Suprapubic skin (tissue), 4 donors: Measurements from ENCODE around the gene TBL1X. TPM values are rescaled to one million over a fixed set of nuclear protein-coding genes. Genes with fewer than 3 reads are reported as not detected.

Experiments used
- DNase-seq, 2 donors: peaks; one replicate each; pipeline ENCODE4 v3.0.0-alpha.2; 2019; ENCODE audit warnings: low spot score in 2 of 2
- H3K27ac ChIP-seq: fragments of 200-600 bp; sonication (generic); one replicate; pipeline ENCODE4 v1.5.1; 2019
- H3K27me3 ChIP-seq: fragments of 200-600 bp; sonication (generic); one replicate; pipeline ENCODE4 v1.5.1; 2019
- H3K36me3 ChIP-seq: fragments of 200-600 bp; sonication (generic); one replicate; pipeline ENCODE4 v1.5.1; 2019
- H3K4me1 ChIP-seq: fragments of 200-600 bp; sonication (generic); one replicate; pipeline ENCODE4 v1.5.1; 2019
- H3K4me3 ChIP-seq: fragments of 200-600 bp; sonication (generic); one replicate; pipeline ENCODE4 v1.5.1; 2019; ENCODE audit warnings: mild to moderate bottlenecking
- H3K9me3 ChIP-seq: fragments of 200-600 bp; sonication (generic); one replicate; pipeline ENCODE4 v1.5.1; 2019
- EP300 ChIP-seq: sonication (generic); formaldehyde crosslinking; IDR thresholded peaks from one replicate; pipeline ENCODE4 v1.6.1; 2017; ENCODE audit warnings: antibody characterized with exemption
- POLR2A ChIP-seq, 2 donors: fragments of 450-650 bp; IDR thresholded peaks; one replicate each; pipeline ENCODE4 v1.6.1; 2017; ENCODE audit warnings: antibody characterized with exemption in 2 of 2, mild to moderate bottlenecking in 2 of 2, moderate library complexity in 2 of 2
- POLR2AphosphoS5 ChIP-seq, 3 donors: sonication (generic); formaldehyde crosslinking; IDR thresholded peaks; one replicate each; pipeline ENCODE4 v1.6.1; 2017; ENCODE audit warnings: antibody characterized with exemption in 3 of 3
- WGBS: methylation state at CpG from one replicate; pipeline ENCODE4 v1.1.5; 2018; 5-methylcytosine and 5-hydroxymethylcytosine counted together
- total RNA-seq, 4 donors: library from RNA; depleted of rRNA; stranded (reverse); fragments of >200 nt; gene quantifications; one replicate each; pipeline ENCODE4 v1.1.0, GENCODE V29; 2016
- TF ChIP-seq, protein P1 (sequence below), 2 donors: fragments of 200-600 bp in 1 of 2; fragments of 450-650 bp in 1 of 2; sonication (generic) in 1 of 2; IDR thresholded peaks; one replicate each; pipeline ENCODE4 v1.5.1; 2016 to 2019; ENCODE audit warnings: antibody characterized with exemption in 2 of 2, mild to moderate bottlenecking in 1 of 2, moderate library complexity in 1 of 2

Gene TBL1X
- total RNA-seq, 4 donors from 2014 or later: 13.2 to 31.0 (median 17.1) TPM

DNA sequence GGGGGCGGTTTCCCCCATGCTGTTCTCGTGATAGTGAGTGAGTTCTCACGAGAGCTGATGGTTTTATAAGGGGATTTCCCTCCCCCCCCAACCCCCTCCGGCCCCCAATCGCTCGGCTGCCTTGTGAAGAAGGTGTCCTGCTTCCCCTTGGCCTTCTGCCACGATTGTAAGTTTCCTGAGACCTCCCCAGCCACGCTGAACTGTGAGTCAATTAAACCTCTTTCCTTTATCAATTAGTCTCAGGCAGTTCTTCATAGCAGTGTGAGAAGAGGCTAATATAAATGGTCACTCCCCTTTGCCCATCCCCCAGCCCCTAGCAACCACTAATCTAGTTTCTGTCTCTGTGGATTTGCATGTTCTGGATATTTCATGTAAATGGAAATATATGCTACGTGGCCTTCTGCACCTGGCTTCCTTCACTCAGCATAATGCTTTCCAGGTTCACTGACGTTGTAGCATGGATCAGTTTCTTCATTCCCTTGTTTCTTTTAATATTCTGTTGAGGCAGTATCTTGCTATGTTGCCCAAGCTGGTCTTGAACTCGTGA lies 284.4 kb downstream of the TBL1X start:
- Histone ChIP-seq H3K27me3 (no peaks in the 10 kb centered on the region), H3K9me3 (no peaks in the 10 kb centered on the region), H3K4me3 (no peak overlapping the region), H3K4me1 (no peaks in the 10 kb centered on the region), H3K27ac (no peak overlapping the region), H3K36me3 (no peaks in the 10 kb centered on the region)
- 65% methylated on average over 11 of the region's 11 CpGs for WGBS
- TF ChIP-seq EP300: no peak
- no peak for TF ChIP-seq POLR2A (IDR thresholded peaks at IDR 0.05)
- no peak for TF ChIP-seq POLR2AphosphoS5 (IDR thresholded peaks at IDR 0.05)
- TF ChIP-seq, protein P1, sequence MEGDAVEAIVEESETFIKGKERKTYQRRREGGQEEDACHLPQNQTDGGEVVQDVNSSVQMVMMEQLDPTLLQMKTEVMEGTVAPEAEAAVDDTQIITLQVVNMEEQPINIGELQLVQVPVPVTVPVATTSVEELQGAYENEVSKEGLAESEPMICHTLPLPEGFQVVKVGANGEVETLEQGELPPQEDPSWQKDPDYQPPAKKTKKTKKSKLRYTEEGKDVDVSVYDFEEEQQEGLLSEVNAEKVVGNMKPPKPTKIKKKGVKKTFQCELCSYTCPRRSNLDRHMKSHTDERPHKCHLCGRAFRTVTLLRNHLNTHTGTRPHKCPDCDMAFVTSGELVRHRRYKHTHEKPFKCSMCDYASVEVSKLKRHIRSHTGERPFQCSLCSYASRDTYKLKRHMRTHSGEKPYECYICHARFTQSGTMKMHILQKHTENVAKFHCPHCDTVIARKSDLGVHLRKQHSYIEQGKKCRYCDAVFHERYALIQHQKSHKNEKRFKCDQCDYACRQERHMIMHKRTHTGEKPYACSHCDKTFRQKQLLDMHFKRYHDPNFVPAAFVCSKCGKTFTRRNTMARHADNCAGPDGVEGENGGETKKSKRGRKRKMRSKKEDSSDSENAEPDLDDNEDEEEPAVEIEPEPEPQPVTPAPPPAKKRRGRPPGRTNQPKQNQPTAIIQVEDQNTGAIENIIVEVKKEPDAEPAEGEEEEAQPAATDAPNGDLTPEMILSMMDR (IDR thresholded peaks at IDR 0.05): no peak
- DNase-seq: no peak

DNA sequence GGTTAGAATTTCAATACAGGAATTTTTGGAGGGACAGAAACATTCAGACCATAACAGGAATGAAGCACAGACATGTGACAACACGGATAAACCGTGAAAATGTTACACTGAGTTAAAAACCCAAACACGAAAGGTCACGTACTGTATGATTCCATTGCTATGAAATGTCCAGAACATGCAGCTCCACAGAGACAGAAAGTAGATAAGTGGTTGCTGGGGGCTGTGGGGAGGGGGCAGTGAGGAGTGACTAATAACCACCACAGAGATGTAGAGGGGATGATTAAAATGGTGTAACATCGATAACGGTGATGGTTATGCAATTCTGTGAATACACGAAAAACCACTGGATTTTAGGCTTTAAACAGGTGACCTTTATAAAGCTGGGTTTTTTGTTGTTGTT lies 292.5 kb downstream of the TBL1X start:
- no peak overlapping the region for H3K27ac ChIP-seq
- 94% methylated on average over 7 of the region's 7 CpGs for WGBS
- H3K36me3 ChIP-seq: no peaks in the 10 kb centered on the region
- H3K4me3 ChIP-seq: no peak overlapping the region
- no peaks in the 10 kb centered on the region for H3K27me3 ChIP-seq
- TF ChIP-seq EP300: no peak
- no peak for TF ChIP-seq POLR2A (IDR thresholded peaks at IDR 0.05)
- TF ChIP-seq, protein P1 (IDR thresholded peaks at IDR 0.05): no peak
- TF ChIP-seq POLR2AphosphoS5 (IDR thresholded peaks at IDR 0.05): no peak
- DNase-seq: no peak
- no peaks in the 10 kb centered on the region for H3K9me3 ChIP-seq
- no peaks in the 10 kb centered on the region for H3K4me1 ChIP-seq

DNA sequence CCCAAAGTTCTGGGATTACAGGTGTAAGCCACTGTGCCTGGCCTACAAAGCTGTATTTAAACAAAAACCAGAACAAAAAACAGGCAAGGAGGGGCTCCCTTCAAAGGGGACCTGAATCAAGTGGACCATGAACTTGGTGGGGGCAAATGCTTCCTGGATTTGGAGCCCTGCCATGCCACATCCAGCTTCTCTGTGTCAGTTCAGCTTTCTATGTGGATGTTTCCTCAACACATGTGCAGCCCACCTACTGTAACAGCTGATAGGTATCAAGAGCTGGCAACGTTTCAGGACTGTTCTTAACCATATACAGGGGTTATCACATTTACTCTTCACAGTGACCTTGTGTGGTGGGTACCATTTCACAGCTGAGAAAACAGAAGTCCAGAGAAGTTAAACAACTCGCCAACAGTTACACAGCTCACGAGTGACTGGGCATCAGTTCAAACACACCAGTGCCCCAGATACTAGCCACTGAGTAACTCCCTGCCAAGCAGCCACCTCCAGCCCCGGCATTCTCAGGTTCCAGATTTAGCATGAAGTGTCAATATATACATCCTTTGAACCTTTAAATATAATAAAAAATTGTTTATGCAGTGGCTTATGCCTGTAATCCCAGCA lies 293.3 kb downstream of the TBL1X start:
- WGBS: 69% methylated on average over 4 of the region's 4 CpGs
- H3K4me1 ChIP-seq: no peaks in the 10 kb centered on the region
- H3K4me3 ChIP-seq: no peak overlapping the region
- no peaks in the 10 kb centered on the region for H3K9me3 ChIP-seq
- no peaks in the 10 kb centered on the region for H3K36me3 ChIP-seq
- TF ChIP-seq EP300 (no peak), POLR2A (IDR thresholded peaks at IDR 0.05) (no peak), POLR2AphosphoS5 (IDR thresholded peaks at IDR 0.05) (no peak)
- TF ChIP-seq, protein P1 (IDR thresholded peaks at IDR 0.05): no peak
- no peak overlapping the region for H3K27ac ChIP-seq
- DNase-seq: no peak
- H3K27me3 ChIP-seq: no peaks in the 10 kb centered on the region

DNA sequence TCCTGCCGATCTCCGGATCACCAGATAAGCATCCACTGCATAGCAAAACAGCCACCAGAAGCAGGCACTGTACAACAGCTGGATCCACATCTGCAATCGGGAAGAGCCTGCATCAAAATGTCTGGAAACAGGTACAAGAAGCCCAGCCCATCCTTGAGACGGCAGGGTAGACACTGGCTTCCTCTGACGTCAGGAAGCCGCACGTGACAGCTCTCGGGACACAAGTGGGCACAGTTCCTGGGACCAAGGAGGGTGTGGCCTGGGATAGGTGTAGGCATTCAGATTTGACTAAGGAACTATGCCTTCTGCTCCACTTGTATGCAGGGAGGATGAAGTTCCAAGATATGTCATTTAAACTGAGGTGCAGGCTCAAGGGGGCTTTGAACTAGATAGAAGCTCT lies 294.5 kb downstream of the TBL1X start:
- H3K36me3 ChIP-seq: no peaks in the 10 kb centered on the region
- 67% methylated on average over 8 of the region's 8 CpGs for WGBS
- no peaks in the 10 kb centered on the region for H3K4me1 ChIP-seq
- no peaks in the 10 kb centered on the region for H3K9me3 ChIP-seq
- TF ChIP-seq POLR2AphosphoS5 (IDR thresholded peaks at IDR 0.05) (no peak), POLR2A (IDR thresholded peaks at IDR 0.05) (no peak)
- no peak overlapping the region for H3K27ac ChIP-seq
- DNase-seq: no peak
- H3K27me3 ChIP-seq: no peaks in the 10 kb centered on the region
- H3K4me3 ChIP-seq: no peak overlapping the region

DNA sequence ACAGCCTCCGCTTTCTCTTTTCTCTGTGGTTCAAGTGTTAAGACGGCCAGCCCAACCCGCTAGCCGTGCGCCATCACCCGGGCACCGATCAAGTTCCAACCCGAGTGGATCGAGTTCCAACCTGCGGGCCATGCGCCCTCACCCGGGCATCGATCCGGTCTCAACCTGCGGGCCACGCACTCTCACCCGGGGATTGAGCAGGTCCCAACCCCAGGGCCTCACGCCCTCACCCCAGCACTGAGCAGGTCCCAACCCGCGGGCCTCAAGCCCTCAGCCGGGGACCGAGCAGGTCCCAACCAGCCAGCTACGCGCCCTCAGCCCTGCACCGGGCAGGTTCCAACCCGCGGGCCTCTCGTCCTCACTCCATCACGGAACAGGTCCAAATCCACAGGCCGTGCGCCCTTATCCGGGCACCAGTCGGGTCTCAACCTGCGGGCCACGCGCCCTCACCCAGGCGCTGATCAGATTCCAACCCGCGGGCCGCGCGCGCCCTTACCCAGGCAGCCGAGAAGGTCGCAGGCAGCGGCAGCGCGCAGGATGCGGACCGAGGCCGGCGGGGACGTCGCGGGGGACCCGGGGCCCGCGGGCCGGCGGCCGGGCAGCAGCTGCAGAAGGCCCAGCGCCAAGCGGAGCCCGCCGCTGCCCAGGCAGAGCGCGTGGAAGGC lies 300.3 kb downstream of the TBL1X start:
- Histone ChIP-seq H3K4me3 (peak overlapping the region; percentile 7), H3K36me3 (no peaks in the 10 kb centered on the region), H3K9me3 (no peaks in the 10 kb centered on the region), H3K27ac (no peak overlapping the region), H3K4me1 (no peaks in the 10 kb centered on the region), H3K27me3 (no peaks in the 10 kb centered on the region)
- DNase-seq: no peak
- TF ChIP-seq POLR2A (IDR thresholded peaks at IDR 0.05): no peak
- no peak for TF ChIP-seq EP300
- no peak for TF ChIP-seq POLR2AphosphoS5 (IDR thresholded peaks at IDR 0.05)
- TF ChIP-seq, protein P1 (IDR thresholded peaks at IDR 0.05): no peak
- 54% methylated on average over 17 of the region's 67 CpGs for WGBS
